Stomach (tissue), 4 donors: ENCODE measurements around the gene NLGN1.

Source experiments
- EP300 ChIP-seq: sonication (generic); formaldehyde crosslinking; IDR thresholded peaks from one replicate; pipeline ENCODE4 v1.6.1; 2017; ENCODE audit warnings: antibody characterized with exemption
- TF ChIP-seq, protein P1 (sequence below), 7 experiments: fragments of 450-650 bp in 4 of 7; fragments of 200-600 bp in 3 of 7; sonication (generic) in 3 of 7; IDR thresholded peaks; one replicate each; pipeline ENCODE4 v1.5.1; 2016 to 2019; ENCODE audit warnings: antibody characterized with exemption in 7 of 7, control low read depth in 2 of 7, mild to moderate bottlenecking in 1 of 7

GRCh38 chr3:173993299-173993698 lies 595.8 kb downstream of the NLGN1 start:
- TF ChIP-seq, protein P1, sequence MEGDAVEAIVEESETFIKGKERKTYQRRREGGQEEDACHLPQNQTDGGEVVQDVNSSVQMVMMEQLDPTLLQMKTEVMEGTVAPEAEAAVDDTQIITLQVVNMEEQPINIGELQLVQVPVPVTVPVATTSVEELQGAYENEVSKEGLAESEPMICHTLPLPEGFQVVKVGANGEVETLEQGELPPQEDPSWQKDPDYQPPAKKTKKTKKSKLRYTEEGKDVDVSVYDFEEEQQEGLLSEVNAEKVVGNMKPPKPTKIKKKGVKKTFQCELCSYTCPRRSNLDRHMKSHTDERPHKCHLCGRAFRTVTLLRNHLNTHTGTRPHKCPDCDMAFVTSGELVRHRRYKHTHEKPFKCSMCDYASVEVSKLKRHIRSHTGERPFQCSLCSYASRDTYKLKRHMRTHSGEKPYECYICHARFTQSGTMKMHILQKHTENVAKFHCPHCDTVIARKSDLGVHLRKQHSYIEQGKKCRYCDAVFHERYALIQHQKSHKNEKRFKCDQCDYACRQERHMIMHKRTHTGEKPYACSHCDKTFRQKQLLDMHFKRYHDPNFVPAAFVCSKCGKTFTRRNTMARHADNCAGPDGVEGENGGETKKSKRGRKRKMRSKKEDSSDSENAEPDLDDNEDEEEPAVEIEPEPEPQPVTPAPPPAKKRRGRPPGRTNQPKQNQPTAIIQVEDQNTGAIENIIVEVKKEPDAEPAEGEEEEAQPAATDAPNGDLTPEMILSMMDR (IDR thresholded peaks at IDR 0.05), result no peak
- TF ChIP-seq EP300, result no peak
